ENCODE measurements around the gene ZNF582. TPM values are rescaled to one million over a fixed set of nuclear protein-coding genes. Genes with fewer than 3 reads are reported as not detected.

The ZNF582 gene
- 8.3 TPM for total RNA-seq

DNA sequence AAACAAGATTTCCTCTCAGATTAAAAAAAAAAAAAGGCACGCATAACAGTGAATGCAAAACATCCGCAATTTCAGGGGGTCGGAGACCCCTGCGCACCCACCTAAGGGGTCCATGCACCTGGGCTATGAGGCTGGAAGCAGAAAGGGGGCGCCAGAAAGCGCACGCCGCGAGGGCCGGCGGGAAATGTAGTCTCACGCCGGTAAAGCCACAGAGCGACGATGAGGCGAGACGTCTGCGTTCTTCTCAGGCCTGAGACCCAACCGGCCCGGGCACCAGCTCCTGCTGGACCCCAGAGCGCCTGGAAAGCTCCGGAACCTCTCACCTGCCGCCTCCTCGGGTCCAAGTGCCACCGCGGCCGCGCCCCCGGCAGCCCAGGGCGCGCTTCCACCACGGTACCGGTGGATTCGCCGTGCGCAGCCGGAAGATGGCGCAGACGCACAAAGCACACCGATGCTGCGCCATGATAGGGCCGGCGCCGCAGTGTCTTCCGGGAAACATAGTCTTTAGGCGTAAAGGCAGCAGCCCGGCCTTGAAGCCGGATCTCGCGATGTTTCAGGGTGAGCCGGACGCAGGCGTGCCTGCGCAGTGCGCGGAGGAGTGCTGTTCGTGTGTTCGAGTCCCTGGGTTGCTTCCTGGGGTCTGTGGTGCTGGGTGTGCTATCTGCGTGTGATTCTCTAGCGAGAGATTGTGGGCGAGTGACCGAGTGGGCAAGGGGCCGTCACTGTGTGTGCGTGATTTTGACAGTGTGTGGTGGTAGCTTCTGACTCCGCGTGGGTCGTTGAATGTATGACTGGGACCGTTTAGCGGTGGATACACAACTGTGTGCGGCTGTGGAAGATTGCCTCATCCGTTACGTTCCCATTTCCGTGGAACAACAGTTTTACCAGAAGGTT lies at the start of gene ZNF582:
ZNF582 (minus strand) TSS at position 416 of the 894 bp plus-strand sequence. CDS start 1,782 bp downstream, outside the sequence.
- peak; percentile 98 for DNase-seq (ENCODE audit: low spot score)

DNA sequence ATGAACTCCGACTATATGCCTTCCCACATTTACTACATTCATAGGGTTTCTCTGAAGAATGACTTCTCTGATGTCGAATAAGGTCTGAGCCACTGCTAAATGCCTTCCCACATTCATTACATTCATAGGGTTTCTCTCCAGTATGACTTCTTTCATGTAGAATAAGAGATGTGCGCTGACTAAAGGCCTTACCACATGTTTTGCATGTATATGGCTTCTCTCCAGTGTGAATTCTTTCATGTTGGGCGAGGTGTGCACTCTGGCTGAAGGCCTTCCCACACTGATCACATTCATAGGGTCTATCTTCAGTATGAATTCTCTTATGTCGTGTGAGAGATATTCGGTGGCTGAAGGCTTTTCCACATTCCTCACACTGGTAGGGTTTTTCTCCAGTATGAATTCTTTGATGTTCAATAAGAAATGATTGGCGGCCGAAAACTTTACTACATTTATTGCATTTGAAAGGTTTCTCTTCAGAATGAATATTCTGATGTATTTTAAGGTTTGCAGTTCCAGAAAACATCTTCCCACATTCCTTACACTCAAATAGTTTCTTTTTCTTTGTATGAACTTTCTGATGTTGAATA lies 48.0 kb upstream of the ZNF582 start:
- no peak for DNase-seq (ENCODE audit: low spot score)

DNA sequence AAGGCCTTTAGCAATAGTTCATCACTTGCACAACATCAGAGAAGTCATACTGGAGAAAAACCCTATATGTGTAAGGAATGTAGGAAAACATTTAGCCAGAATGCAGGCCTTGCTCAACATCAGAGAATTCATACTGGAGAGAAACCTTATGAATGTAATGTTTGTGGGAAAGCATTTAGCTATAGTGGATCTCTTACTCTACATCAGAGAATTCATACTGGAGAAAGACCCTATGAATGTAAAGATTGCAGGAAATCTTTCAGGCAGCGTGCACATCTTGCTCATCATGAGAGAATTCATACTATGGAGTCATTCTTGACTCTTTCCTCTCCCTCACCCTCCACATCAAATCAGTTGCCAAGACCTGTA lies 30.6 kb upstream of the ZNF582 start:
- DNase-seq (ENCODE audit: low spot score): no peak

DNA sequence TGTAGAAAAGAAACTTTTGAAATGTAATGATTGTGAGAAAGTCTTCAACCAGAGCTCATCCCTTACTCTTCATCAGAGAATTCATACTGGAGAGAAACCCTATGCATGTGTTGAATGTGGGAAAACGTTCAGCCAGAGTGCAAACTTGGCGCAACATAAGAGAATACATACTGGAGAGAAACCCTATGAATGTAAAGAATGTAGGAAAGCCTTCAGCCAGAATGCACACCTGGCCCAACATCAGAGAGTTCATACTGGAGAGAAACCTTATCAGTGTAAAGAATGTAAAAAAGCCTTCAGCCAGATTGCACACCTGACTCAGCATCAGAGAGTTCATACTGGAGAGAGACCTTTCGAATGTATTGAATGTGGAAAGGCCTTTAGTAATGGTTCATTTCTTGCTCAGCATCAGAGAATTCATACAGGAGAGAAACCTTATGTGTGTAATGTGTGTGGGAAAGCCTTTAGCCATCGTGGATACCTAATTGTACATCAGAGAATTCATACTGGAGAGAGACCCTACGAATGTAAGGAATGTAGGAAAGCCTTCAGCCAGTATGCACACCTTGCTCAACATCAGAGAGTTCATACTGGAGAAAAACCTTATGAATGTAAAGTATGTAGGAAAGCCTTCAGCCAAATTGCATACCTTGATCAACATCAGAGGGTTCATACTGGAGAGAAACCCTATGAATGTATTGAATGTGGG lies 30.1 kb upstream of the ZNF582 start:
- no peak for DNase-seq (ENCODE audit: low spot score)

DNA sequence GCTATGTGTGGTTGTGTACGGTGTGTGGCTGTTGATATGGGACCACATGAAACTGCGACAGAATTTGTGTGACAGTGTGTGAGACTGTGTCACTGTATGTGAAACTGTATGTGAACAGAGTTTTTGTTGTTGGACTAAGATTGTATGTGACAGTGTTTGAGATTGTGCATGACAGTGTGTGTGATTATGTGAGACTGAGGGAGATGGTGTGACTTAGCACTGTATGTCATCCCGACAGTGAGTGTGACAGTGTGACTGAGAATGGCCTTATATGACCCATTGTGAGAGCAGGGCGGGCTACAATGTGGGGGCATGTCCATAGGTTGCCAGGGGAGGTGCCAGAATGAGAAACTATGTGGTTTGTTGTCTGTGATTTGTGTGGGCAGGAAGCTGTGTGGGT lies 11.7 kb upstream of the ZNF582 start:
- DNase-seq (ENCODE audit: low spot score): no peak

DNA sequence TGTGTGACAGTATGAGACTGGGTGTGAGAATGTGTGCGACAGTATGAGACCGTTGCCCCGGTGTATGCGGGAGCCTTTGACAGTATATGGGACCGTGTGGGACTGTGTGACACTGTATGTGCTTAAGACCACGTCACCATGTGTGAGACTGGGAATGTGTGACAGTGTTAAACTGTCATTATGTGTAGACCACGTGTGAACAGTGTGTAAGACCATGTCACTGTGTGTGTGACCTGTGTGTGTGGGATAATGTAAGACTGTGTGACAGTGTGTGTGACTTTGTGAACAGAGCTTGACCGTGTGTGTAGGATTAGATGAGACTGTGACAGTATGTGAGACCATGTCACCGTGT lies 11.3 kb upstream of the ZNF582 start:
- DNase-seq (ENCODE audit: low spot score): no peak

DNA sequence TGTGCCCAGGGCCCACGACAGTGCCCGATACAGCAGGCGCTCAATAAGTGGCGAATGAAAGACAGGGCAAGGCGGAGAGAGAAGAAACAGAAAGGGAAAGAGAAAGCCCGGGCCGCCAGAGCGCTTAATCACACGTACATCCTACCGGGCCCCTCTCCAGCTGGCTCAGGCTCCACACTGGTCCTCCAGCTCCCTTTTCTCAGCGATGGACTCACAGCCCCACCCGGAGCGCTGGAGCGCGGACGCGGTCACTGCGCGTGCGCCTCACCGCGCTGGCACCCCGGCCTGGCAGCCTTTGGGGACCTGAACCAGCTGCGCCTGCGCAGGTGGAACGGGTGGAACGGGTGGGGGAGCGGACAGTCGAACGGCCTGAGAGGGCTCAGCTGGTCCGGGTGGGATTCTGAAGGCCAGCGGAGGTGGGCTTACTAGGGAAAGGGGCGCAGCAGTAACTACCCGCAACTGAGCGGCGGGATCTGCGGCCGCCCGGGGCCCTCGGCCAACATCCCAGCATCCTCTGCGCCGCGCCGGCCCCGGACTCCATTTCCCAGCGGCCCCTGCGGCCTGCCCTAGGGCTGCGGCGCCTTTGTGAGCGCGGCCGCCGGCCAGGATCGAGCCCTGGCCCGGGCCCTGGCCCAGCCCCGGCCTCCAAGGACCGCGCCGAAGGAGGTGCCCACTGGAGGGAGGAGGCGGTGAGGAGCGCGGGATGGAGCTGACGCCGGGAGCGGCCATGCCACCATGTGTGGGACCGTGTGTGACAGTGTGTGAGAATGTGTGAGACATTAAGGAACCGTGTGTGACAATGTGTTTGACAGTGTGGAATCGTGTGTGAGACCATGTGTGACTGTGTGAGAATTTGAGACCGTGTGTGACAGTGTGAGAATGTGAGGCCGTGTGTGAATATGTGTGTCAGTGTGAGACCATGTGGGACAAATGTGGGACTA lies 10.7 kb upstream of the ZNF582 start, which contains the start of gene ZNF583:
ZNF583 (plus strand) TSS at position 569 of the 941 bp plus-strand sequence. CDS start 2,783 bp downstream, outside the sequence.
- peak; percentile 97 for DNase-seq (ENCODE audit: low spot score)

DNA sequence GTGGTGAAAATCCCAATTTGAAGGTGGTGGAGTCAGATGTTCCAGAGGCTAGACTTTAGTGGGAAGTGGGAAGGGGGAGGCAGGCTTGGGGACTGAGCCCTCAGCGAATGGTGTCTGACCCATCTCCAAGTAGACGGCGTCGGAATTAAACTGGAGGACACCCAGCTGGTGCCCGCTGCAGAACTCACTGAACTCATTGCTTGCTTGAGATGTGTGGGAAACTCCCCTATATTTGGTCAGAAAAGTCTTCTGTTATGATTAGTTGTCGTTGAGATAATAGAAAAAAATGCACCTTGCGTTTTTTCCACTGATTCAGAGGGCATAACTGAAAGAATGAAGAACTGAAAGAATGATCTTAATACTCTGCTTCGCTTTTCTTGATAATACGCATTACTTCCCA lies 9.9 kb upstream of the ZNF582 start:
- DNase-seq (ENCODE audit: low spot score): no peak

DNA sequence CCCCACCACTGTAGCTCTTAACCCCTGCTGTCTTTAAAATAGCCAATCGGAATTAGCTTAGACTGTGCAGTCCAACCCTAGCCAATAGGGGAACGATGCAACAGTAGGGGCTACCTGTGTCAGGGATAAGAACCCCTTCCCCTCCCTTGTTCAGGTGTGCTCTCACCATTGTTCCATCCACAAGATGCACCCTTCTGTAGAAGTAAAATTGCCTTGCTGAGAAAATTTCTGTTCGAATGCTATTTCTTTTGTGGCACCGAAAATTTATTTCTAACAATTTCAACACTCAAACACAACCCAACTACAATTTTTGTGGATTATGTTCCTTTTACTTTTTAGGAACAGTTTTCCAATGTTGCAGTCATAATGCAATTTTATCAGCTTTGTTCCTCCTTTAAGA lies 7.2 kb upstream of the ZNF582 start:
- DNase-seq (ENCODE audit: low spot score): no peak

DNA sequence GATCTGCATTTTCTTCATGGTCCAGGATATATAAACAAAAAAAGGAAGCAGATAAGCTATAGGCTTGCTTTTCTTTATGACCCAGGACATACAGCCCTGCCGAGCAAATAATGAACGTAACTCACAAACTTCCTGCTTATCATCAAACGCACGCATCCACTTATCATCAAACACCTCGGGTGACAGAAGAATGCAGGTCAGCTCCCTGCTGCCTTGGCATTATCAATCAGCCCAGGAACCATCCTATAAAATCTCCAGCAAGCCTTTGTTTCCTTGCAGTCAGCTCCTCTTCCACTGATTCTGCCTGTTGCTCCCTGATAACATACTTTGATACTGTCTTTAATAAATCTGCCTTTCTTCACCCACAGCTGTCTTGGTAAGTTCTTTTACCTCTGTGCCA lies 5.5 kb upstream of the ZNF582 start:
- no peak for DNase-seq (ENCODE audit: low spot score)

DNA sequence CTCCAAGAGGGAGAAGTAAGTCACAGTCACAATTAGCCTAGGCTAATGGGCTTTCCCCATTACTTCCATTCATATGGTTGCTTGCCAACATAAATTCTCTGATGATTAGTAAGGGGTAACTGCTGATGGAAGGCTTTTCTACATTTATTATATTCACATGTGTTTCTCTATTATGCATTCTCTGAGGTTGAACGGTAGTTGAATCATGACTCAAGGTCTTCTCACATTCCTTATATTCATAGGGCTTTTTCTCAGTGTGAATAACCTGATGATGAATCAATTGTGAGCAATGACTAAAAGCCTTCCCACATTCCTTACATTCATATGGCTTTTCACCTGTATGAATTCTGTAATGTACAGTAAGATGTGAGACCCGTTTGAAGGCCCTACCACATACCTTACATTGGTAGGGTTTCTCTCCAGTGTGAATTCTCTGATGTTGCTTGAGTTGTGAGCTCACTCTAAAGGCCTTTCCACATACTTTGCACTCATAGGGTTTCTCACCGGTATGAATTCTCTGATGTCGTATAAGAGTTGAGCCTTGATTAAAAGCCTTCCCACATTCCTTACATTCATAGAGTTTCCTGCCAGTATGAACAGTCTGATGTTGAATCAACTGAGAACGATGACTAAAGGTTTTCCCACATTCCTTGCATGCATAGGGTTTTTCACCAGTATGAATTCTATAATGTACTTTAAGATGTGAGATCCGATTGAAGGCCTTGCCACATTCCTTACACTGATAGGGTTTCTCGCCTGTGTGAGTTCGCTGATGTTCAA lies 9.3 kb downstream of the ZNF582 start:
- DNase-seq (ENCODE audit: low spot score): no peak

DNA sequence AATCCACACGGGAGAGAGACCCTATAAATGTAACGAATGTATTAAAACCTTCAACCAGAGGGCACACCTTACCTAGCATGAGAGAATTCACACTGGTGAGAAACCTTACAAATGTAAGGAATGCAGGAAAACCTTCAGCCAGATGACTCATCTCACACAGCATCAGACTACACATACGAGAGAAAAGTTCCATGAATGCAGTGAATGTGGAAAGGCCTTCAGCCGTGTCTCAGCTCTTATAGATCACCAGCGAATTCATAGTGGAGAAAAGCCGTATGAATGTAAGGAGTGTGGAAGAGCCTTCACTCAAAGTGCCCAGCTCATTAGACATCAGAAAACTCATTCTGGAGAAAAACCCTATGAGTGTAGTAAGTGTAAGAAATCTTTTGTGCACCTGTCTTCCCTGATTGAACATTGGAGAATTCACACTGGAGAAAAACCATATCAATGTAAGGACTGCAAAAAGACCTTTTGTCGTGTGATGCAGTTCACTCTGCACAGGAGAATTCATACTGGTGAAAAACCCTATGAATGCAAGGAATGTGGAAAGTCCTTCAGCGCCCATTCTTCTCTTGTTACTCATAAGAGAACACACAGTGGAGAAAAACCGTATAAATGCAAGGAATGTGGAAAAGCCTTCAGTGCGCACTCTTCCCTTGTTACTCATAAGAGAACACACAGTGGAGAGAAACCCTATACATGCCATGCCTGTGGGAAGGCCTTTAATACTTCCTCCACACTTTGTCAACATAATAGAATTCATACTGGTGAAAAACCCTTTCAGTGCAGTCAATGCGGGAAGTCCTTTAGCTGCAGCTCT lies 16.0 kb downstream of the ZNF582 start:
- no peak for DNase-seq (ENCODE audit: low spot score)

DNA sequence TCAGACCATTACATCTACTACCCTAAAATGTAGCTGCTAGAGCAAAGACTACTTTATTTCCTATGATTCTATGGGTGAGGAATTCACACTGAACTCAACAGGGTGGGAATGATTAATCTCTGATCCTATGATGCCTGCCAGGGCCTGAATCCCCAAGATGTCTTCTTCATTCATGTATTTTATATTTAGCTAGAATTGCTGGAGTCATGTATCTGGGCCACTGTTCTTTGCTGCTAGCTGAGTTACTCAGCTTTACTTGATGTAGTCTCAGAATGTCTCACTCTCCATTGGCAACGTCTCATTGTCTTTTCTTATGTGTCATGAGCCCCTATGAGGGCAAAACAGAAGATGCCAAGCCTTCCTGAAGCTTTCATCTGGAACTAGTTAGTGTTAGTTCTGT lies 21.1 kb downstream of the ZNF582 start:
- DNase-seq (ENCODE audit: low spot score): no peak

DNA sequence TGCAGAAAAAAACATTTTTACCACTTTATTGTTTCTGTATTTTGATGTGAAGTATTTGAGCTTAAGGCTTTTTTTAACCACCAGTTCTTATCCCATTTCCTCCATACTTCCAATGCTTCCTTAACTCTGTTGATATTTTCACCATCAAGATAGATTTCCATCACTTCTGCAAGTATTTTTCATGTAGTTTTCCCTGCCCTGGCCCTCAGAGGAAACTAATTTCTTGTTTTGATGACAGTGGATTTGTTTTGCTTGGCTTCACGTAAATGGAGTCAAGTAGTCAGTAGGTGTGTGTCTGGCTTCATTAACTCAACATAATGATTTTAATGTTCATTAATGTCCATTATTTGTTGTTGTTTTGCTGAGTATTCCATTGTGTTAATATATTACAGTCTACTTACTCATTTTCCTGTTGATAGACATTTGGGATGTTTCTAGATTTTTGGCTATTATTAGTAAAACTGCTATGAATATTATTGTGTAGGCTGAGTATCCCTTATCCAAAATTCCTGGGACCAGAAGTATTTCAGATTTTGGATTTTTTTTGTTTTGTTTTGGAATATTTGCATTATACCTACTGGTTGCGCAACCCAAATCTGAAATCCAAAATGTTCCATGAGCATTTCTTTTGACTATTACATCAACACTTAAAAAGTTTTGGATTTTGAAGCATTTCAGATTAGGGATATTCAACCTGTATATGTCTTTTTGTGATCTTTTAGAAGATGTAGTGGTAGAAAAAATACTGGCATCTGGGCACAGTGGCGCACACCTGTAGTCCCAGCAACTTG lies 23.3 kb downstream of the ZNF582 start:
- DNase-seq (ENCODE audit: low spot score): no peak

DNA sequence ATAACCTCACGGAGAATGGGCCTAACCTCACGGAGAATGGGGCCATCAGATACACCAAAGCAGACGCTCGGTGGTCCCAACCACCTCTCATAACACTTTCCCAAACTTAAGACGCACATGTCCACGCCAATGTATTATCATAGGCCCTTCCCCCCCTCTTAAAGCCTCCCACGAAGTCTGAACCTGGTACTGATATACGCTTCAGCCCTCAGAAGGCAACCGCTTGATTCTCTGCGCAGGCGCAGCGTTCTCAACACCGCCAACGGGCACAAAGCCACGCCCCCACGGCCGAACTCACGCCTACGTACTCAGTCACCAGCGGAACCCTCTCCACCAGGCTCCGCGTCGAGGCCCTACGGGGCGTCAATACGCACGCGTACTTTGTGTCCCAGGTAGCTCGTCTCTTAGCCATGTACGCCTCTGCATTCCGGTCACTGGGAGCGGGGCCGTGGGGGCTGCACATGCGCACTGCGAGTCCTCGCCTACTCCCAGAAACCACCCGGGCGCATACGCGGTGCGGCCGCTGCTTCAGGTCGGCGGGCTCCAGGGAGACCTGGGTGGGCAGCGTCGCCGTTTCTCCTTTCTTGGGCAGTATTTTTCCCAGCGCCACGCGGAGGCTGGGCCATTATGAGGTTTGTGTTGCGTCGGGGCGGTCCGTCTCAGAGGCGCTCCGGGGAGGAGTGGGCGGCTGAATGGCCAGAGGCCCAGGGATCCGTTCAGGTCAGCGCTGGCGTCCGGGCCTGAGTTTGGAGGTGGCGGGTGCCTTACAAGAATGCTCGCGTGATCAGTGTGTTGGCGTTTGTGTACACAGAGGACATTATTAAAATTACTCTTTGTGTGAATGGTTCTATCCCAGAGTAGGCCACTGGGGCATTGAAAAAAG lies 25.3 kb downstream of the ZNF582 start:
- DNase-seq (ENCODE audit: low spot score): peak; percentile 94

DNA sequence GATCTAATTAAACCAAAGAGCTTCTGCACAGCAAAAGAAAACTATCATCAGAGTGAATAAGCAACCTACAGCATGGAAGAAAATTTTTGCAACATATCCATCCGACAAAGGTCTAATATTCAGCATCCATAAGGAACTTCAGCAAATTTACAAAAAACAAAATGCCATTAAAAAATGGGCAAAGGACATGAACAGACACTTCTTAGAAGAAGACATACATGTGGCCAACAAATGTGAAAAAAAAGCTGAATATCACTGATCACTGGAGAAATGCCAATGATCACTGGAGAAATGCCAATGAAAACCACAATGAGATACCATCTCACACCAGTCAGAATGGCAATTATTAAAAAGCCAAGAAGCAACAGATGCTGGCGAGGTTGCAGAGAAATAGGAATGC lies 32.5 kb downstream of the ZNF582 start:
- no peak for DNase-seq (ENCODE audit: low spot score)

DNA sequence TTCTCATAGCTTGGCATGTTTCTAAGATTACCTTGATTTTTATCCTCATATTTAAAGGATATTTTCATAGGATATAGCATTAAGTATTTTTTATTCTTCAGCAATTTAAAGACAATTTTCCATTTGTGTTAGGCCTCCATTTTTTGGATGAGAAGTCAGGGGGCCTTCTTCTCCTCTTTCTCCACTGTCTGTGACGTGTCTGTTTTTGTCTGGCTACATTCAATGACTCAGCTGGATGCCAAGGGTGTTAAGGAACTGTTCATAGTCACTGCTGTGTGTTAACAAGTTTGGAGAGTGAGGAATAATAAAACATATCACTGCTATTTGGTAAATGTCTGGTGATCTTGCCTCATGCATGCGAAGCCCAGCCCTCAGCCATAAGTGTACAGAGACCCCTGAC lies 36.4 kb downstream of the ZNF582 start:
- DNase-seq (ENCODE audit: low spot score): no peak

DNA sequence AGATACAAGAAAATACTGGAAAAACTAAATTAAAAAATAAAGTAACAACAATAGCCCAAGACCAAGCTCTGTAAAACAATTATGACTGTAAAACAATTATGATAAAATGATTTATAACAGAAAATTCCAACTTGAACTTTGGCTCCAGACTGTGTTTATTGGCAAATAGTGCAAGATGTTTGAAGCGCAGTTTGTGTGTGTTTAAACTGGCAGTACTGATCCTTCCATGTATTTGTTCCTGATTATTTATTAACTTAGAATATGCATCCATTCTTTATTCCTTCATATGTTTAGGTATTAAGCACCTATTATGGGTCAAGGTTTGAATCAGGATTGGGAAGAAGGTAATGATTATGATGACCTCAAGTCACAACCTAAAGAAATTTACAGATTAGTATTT lies 37.8 kb downstream of the ZNF582 start:
- DNase-seq (ENCODE audit: low spot score): no peak
